Measurements from ENCODE around the gene PDE11A.

The PDE11A gene

DNA sequence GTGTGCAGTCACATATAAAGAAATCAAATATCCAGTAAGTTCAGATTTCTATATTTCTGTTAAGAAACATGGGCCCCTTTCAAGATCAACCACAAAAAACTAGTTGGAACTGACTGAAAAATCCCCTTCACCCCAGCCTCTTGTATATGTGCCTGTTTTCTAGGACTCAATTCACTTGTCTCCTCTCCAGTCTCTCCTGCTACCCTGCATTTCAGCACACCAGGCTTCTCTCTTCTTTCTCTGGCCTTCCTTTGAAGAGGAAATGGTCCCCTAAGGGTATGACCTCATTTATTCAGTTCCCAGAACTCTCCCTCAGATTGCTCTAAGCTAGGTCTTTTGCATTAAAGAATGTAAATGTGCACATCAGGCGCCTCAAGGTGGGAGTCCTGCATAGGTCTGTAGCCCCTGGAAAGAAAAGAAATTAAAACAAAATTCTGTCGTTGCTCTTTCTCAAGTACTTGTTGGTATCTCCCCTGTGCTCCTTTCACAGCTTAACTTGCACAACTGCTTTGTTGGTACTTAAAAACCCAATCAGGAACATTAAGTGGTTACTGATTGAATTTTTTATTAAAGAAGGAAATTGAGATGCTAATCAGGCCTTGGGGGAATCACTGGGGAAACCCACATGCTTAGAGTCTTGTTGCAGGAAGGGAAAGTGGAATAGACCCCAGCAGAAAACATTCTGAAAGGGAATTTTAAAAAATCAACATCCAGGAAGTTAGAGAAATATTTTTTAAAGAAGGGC lies 401.6 kb downstream of the PDE11A start:
- Mint-ChIP-seq H3K27me3 (peaks cover 32% of the 10 kb centered on the region), H3K9me3 (no peaks in the 10 kb centered on the region), H3K4me1 (no peaks in the 10 kb centered on the region), H3K4me3 (no peak overlapping the region), H3K27ac (ENCODE audit: low read depth) (no peak overlapping the region), H3K36me3 (ENCODE audit: insufficient read depth) (no peaks in the 10 kb centered on the region)
- DNase-seq (ENCODE audit: low spot score in 2 of 2) (no peak), ATAC-seq (replicated peaks; ENCODE audit: extremely low read depth, poor library complexity, severe bottlenecking) (no peak)

GRCh38 chr2:177669625-177670330 lies 402.8 kb downstream of the PDE11A start:
- ATAC-seq (replicated peaks; ENCODE audit: extremely low read depth, poor library complexity, severe bottlenecking), result no peak
- no peaks in the 10 kb centered on the region for H3K36me3 Mint-ChIP-seq (ENCODE audit: insufficient read depth)
- no peaks in the 10 kb centered on the region for H3K9me3 Mint-ChIP-seq
- H3K4me3 Mint-ChIP-seq, result no peak overlapping the region
- H3K27me3 Mint-ChIP-seq, result peaks cover 22% of the 10 kb centered on the region
- H3K27ac Mint-ChIP-seq (ENCODE audit: low read depth), result no peak overlapping the region
- H3K4me1 Mint-ChIP-seq, result no peaks in the 10 kb centered on the region
- DNase-seq (ENCODE audit: low spot score in 2 of 2), result no peak

DNA sequence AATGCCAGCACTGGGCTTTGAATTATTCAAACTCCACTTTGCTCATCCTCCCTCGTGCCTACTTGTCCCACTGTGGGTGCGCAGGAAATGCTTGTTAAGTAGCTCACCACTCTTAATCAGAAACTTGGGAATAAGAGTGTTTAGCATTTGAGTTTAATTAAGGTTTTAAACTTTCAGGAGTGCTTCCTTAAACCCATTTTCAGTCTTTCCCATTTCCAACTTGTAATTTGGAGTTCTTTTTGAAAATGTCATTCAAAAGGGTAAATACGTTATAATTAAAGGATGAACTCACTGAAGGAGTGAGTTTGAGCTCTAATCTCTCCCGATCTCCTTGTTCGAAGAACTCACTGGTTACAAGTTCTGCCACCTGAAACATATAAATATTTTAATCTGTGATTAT lies 403.4 kb downstream of the PDE11A start:
- no peak for ATAC-seq (replicated peaks; ENCODE audit: extremely low read depth, poor library complexity, severe bottlenecking)
- Mint-ChIP-seq H3K36me3 (ENCODE audit: insufficient read depth) (no peaks in the 10 kb centered on the region), H3K9me3 (no peaks in the 10 kb centered on the region), H3K27ac (ENCODE audit: low read depth) (no peak overlapping the region), H3K4me3 (no peak overlapping the region), H3K27me3 (peaks cover 18% of the 10 kb centered on the region), H3K4me1 (no peaks in the 10 kb centered on the region)
- no peak for DNase-seq (ENCODE audit: low spot score in 2 of 2)

DNA sequence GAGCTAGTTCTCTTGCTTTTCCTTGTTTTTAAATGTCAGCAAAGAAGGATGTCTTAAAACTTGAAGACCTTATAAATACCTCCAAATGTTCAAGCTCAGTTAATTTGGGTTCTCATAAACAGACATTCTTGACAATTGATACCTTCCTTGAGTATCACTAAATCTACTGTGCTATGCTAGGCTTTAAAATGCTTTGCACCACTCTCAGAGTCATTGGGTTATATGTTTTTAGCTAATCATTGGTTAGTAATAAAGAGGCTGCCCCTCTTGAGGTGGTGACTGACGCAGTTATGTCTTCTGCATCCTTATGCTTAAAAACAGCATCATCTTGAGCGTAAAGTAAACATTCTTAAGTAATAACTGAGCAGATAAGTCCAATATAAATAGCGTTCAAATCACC lies 404.0 kb downstream of the PDE11A start:
- peaks cover 12% of the 10 kb centered on the region for H3K27me3 Mint-ChIP-seq
- no peak overlapping the region for H3K27ac Mint-ChIP-seq (ENCODE audit: low read depth)
- DNase-seq (ENCODE audit: low spot score in 2 of 2) (no peak), ATAC-seq (replicated peaks; ENCODE audit: extremely low read depth, poor library complexity, severe bottlenecking) (no peak)
- no peak overlapping the region for H3K4me3 Mint-ChIP-seq
- no peaks in the 10 kb centered on the region for H3K4me1 Mint-ChIP-seq
- H3K9me3 Mint-ChIP-seq, result no peaks in the 10 kb centered on the region
- H3K36me3 Mint-ChIP-seq (ENCODE audit: insufficient read depth), result no peaks in the 10 kb centered on the region

DNA sequence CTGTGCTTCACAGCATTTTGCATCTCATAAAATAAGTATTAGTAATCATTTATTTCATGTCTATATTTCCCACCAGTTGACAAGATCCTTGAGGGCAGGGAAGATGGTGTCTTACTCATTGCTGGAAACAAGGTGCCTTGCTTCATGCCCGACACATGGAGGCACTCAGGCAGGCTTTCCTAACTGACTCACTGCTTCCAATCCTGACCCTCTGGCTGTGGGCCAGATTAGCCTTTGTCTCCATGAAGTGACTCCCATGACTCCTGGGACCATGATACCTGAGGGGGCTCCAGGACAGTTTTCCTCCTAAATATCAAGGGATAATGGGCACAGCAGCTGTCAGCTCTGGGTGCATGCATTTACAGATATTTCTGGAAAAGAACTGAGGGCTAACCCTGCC lies 405.0 kb downstream of the PDE11A start:
- ATAC-seq (replicated peaks; ENCODE audit: extremely low read depth, poor library complexity, severe bottlenecking) (no peak), DNase-seq (ENCODE audit: low spot score in 2 of 2) (no peak)
- Mint-ChIP-seq H3K27ac (ENCODE audit: low read depth) (no peak overlapping the region), H3K4me1 (no peaks in the 10 kb centered on the region), H3K36me3 (ENCODE audit: insufficient read depth) (no peaks in the 10 kb centered on the region), H3K9me3 (no peaks in the 10 kb centered on the region), H3K27me3 (peaks cover 2% of the 10 kb centered on the region), H3K4me3 (no peak overlapping the region)

- Mint-ChIP-seq H3K9me3 (no peaks in the 10 kb centered on the region), H3K4me3 (no peak overlapping the region), H3K27me3 (no peaks in the 10 kb centered on the region), H3K27ac (ENCODE audit: low read depth) (no peak overlapping the region), H3K4me1 (no peaks in the 10 kb centered on the region), H3K36me3 (ENCODE audit: insufficient read depth) (no peaks in the 10 kb centered on the region)
- DNase-seq (ENCODE audit: low spot score in 2 of 2) (no peak), ATAC-seq (replicated peaks; ENCODE audit: extremely low read depth, poor library complexity, severe bottlenecking) (no peak)
Measured at GRCh38 chr2:177666408-177666807, 406.2 kb downstream of the PDE11A start.

- Mint-ChIP-seq H3K36me3 (ENCODE audit: insufficient read depth) (no peaks in the 10 kb centered on the region), H3K27me3 (no peaks in the 10 kb centered on the region), H3K27ac (ENCODE audit: low read depth) (no peak overlapping the region), H3K4me3 (no peak overlapping the region), H3K9me3 (no peaks in the 10 kb centered on the region), H3K4me1 (no peaks in the 10 kb centered on the region)
- no peak for ATAC-seq (replicated peaks; ENCODE audit: extremely low read depth, poor library complexity, severe bottlenecking)
- no peak for DNase-seq (ENCODE audit: low spot score in 2 of 2)
Measured at GRCh38 chr2:177665948-177666347, 406.6 kb downstream of the PDE11A start.

DNA sequence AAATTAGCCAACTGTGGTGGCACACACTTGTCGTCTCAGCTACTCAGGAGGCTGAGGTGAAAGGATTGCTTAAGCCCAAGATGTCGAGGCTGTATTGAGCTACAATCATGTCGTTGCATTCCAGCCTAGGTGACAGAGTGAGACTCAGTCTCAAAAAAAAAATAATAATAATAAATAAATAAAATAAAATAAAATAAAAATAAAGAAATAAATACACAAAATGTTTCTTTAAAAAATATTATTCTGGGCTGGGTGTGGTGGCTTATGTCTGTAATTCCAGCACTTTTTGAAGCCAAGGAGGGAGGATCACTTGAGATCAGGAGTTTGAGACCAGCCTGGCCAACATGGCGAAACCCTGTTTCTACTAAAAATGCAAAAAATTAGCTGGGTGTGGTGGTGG lies 407.2 kb downstream of the PDE11A start:
- no peak for ATAC-seq (replicated peaks; ENCODE audit: extremely low read depth, poor library complexity, severe bottlenecking)
- Mint-ChIP-seq H3K27ac (ENCODE audit: low read depth) (no peak overlapping the region), H3K9me3 (no peaks in the 10 kb centered on the region), H3K27me3 (peaks cover 3% of the 10 kb centered on the region), H3K4me1 (no peaks in the 10 kb centered on the region), H3K36me3 (ENCODE audit: insufficient read depth) (no peaks in the 10 kb centered on the region), H3K4me3 (no peak overlapping the region)
- no peak for DNase-seq (ENCODE audit: low spot score in 2 of 2)

GRCh38 chr2:177662895-177663294 lies 409.7 kb downstream of the PDE11A start:
- DNase-seq (ENCODE audit: low spot score in 2 of 2), result no peak
- Mint-ChIP-seq H3K27ac (ENCODE audit: low read depth) (no peak overlapping the region), H3K4me1 (peaks cover 7% of the 10 kb centered on the region), H3K9me3 (no peaks in the 10 kb centered on the region), H3K4me3 (no peak overlapping the region), H3K36me3 (ENCODE audit: insufficient read depth) (no peaks in the 10 kb centered on the region), H3K27me3 (peaks cover 14% of the 10 kb centered on the region)
- no peak for ATAC-seq (replicated peaks; ENCODE audit: extremely low read depth, poor library complexity, severe bottlenecking)

GRCh38 chr2:177660742-177661141 lies 411.8 kb downstream of the PDE11A start:
- Mint-ChIP-seq H3K27ac (ENCODE audit: low read depth) (no peak overlapping the region), H3K4me1 (peaks cover 7% of the 10 kb centered on the region), H3K27me3 (peaks cover 33% of the 10 kb centered on the region), H3K9me3 (no peaks in the 10 kb centered on the region), H3K36me3 (ENCODE audit: insufficient read depth) (no peaks in the 10 kb centered on the region), H3K4me3 (no peak overlapping the region)
- no peak for DNase-seq (ENCODE audit: low spot score in 2 of 2)
- ATAC-seq (replicated peaks; ENCODE audit: extremely low read depth, poor library complexity, severe bottlenecking), result no peak

DNA sequence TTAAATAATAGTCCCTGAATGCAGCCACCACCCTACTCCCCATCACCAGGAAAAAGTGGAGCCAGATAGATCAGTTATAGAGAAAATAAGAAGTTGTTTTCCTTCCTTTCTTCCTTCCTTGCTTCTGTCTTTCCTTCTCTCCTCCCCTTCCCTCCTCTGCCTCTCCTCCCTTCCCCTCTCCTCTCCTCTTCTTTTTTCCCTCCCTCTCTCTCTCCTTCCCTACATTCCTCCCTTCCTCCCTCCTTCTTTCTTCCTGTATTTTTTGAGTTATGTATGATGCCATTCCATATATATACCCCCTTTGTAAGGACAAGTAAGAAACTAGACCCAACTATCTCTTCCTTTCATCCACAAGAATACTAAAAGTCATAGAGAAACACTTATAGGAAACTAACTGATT lies 414.3 kb downstream of the PDE11A start:
- Mint-ChIP-seq H3K4me1 (peaks cover 7% of the 10 kb centered on the region), H3K4me3 (no peak overlapping the region), H3K9me3 (no peaks in the 10 kb centered on the region), H3K27me3 (peaks cover 50% of the 10 kb centered on the region), H3K27ac (ENCODE audit: low read depth) (no peak overlapping the region), H3K36me3 (ENCODE audit: insufficient read depth) (no peaks in the 10 kb centered on the region)
- no peak for ATAC-seq (replicated peaks; ENCODE audit: extremely low read depth, poor library complexity, severe bottlenecking)
- no peak for DNase-seq (ENCODE audit: low spot score in 2 of 2)

DNA sequence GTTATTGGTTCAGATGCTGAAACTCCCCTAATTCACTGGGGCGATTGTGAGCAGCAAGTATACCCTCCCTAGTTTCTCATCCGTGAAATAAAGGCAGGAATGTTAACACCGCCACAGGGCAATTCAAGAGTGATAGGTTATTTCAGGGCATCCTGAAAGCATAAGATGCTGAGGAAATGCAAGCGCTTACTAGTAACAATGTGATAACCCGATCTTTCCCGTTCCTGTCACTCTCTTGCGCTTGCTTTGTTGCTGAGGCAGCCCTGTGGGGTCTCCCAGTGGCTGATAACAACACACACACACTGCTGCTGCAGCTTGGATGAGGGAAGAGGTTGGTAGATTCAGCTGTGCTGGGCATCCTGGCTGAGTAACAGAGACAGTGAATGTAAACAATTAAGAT lies 420.7 kb downstream of the PDE11A start:
- no peak for DNase-seq (ENCODE audit: low spot score in 2 of 2)
- Mint-ChIP-seq H3K4me1 (no peaks in the 10 kb centered on the region), H3K36me3 (ENCODE audit: insufficient read depth) (no peaks in the 10 kb centered on the region), H3K4me3 (no peak overlapping the region), H3K9me3 (no peaks in the 10 kb centered on the region), H3K27ac (ENCODE audit: low read depth) (no peak overlapping the region), H3K27me3 (peaks cover 68% of the 10 kb centered on the region)
- no peak for ATAC-seq (replicated peaks; ENCODE audit: extremely low read depth, poor library complexity, severe bottlenecking)
